Neuronal stem cell (in vitro differentiated cells): ENCODE data around the gene MYO15B.

Experiments used
- DNase-seq: peaks from one replicate; pipeline ENCODE4 v3.0.0-alpha.2; 2013; ENCODE audit warnings: low spot score
- H2AFZ ChIP-seq: one replicate; pipeline ENCODE4 v1.6.1; 2013; ENCODE audit warnings: mild to moderate bottlenecking, low read length, inconsistent platforms
- H2AK5ac ChIP-seq: 2 replicates; pipeline ENCODE4 v1.6.1; 2013; ENCODE audit warnings: low read depth, mild to moderate bottlenecking, inconsistent platforms, low read length, moderate library complexity, mixed read lengths
- H2BK120ac ChIP-seq: 2 replicates; pipeline ENCODE4 v1.6.1; 2013; ENCODE audit warnings: low read depth, mild to moderate bottlenecking, inconsistent platforms, low read length, moderate library complexity, mixed read lengths
- H2BK12ac ChIP-seq: one replicate; pipeline ENCODE4 v1.6.1; 2013; ENCODE audit warnings: low read length, inconsistent platforms
- H2BK15ac ChIP-seq: 2 replicates; pipeline ENCODE4 v1.6.1; 2013; ENCODE audit warnings: mild to moderate bottlenecking, low read length, inconsistent platforms, mixed read lengths
- H2BK5ac ChIP-seq: one replicate; pipeline ENCODE4 v1.6.1; 2013; ENCODE audit warnings: inconsistent platforms, mild to moderate bottlenecking, low read length, moderate library complexity
- H3K14ac ChIP-seq: one replicate; pipeline ENCODE4 v1.6.1; 2013; ENCODE audit warnings: low read length, inconsistent platforms
- H3K18ac ChIP-seq: 2 replicates; pipeline ENCODE4 v1.6.1; 2013; ENCODE audit warnings: low read length, inconsistent platforms
- H3K23ac ChIP-seq: 2 replicates; pipeline ENCODE4 v1.6.1; 2013; ENCODE audit warnings: low read depth, mild to moderate bottlenecking, mixed read lengths, low read length, inconsistent platforms; ENCODE audit not compliant: poor library complexity
- H3K27ac ChIP-seq: replicated peaks from 3 replicates; pipeline ENCODE4 v1.5.1; 2013; ENCODE audit warnings: low read length, inconsistent platforms
- H3K27me3 ChIP-seq, 3 experiments: 2 replicates each; pipeline ENCODE4 v1.6.1; 2013; ENCODE audit warnings: low read length in 3 of 3, mild to moderate bottlenecking in 2 of 3, inconsistent platforms in 1 of 3, low read depth in 1 of 3, mixed read lengths in 1 of 3, moderate library complexity in 1 of 3; ENCODE audit not compliant: control insufficient read depth in 3 of 3, insufficient read depth in 3 of 3
- H3K36me3 ChIP-seq, 2 donors: replicated peaks in 1 of 2; 2 replicates each; pipeline ENCODE4 v1.6.1; 2013; ENCODE audit warnings: low read length in 2 of 2; ENCODE audit not compliant: control insufficient read depth in 2 of 2, insufficient read depth in 2 of 2
- H3K4ac ChIP-seq: 2 replicates; pipeline ENCODE4 v1.6.1; 2013; ENCODE audit warnings: inconsistent platforms, mild to moderate bottlenecking, low read length, moderate library complexity
- H3K4me1 ChIP-seq, 2 donors: 1 replicate in 1 of 2; 2 replicates in 1 of 2; pipeline ENCODE4 v1.6.1; 2013; ENCODE audit warnings: low read length in 2 of 2, low read depth in 1 of 2; ENCODE audit not compliant: control insufficient read depth in 2 of 2, insufficient read depth in 1 of 2
- H3K4me2 ChIP-seq: one replicate; pipeline ENCODE4 v1.6.1; 2013; ENCODE audit warnings: mild to moderate bottlenecking, low read length, inconsistent platforms; ENCODE audit not compliant: insufficient read depth, poor library complexity, severe bottlenecking
- H3K4me3 ChIP-seq, 2 donors: 2 replicates each; pipeline ENCODE4 v1.5.1; 2013; ENCODE audit warnings: low read length in 2 of 2, mild to moderate bottlenecking in 2 of 2, inconsistent platforms in 1 of 2, moderate library complexity in 1 of 2
- H3K79me1 ChIP-seq: one replicate; pipeline ENCODE4 v1.6.1; 2013; ENCODE audit warnings: low read depth, mild to moderate bottlenecking, inconsistent platforms, low read length, moderate library complexity
- H3K9ac ChIP-seq: one replicate; pipeline ENCODE4 v1.6.1; 2013; ENCODE audit warnings: mild to moderate bottlenecking, low read depth, low read length, inconsistent platforms; ENCODE audit not compliant: poor library complexity
- H3K9me3 ChIP-seq, 2 donors: replicated peaks in 1 of 2; 2 replicates each; pipeline versions ENCODE3 to v1.6.1; 2013; ENCODE audit warnings: low read length in 2 of 2, mild to moderate bottlenecking in 2 of 2, inconsistent platforms in 1 of 2, low read depth in 1 of 2, mixed read lengths in 1 of 2, moderate library complexity in 1 of 2; ENCODE audit not compliant: control insufficient read depth in 2 of 2, insufficient read depth in 1 of 2
- H4K8ac ChIP-seq: one replicate; pipeline ENCODE4 v1.6.1; 2013; ENCODE audit warnings: low read depth, mild to moderate bottlenecking, inconsistent platforms, low read length, moderate library complexity
- H4K91ac ChIP-seq: one replicate; pipeline ENCODE4 v1.6.1; 2013; ENCODE audit warnings: low read length, low read depth, mild to moderate bottlenecking, inconsistent platforms; ENCODE audit not compliant: poor library complexity
- WGBS, 2 donors: extraction: QIAGEN DNeasy Blood & Tissue Kit; methylation state at CpG; one replicate each; pipeline ENCODE4 v1.1.7; 2013; ENCODE audit warnings: missing lambda C conversion rate in 2 of 2, mixed read lengths in 1 of 2; ENCODE audit not compliant: insufficient read length in 2 of 2, insufficient replicate concordance in 1 of 2; ENCODE audit errors: extremely low coverage in 2 of 2; 5-methylcytosine and 5-hydroxymethylcytosine counted together

Gene MYO15B

GRCh38 chr17:75672011-75672410 lies 84.4 kb downstream of the MYO15B start:
- H2BK15ac ChIP-seq: no peak overlapping the region
- H3K4me2 ChIP-seq: no peak overlapping the region
- no peak overlapping the region for H3K4me3 ChIP-seq
- H3K79me1 ChIP-seq: peaks cover 10% of the 10 kb centered on the region
- peaks cover 0 to 4% of the 10 kb centered on the region in 2 donors for H3K4me1 ChIP-seq
- no peak overlapping the region for H4K91ac ChIP-seq
- no peak overlapping the region for H3K18ac ChIP-seq
- H4K8ac ChIP-seq: no peak overlapping the region
- H2AK5ac ChIP-seq: no peak overlapping the region
- H3K9me3 ChIP-seq: no peaks in the 10 kb centered on the region
- H2BK5ac ChIP-seq: no peak overlapping the region
- no peak overlapping the region for H3K9ac ChIP-seq
- H3K23ac ChIP-seq: no peak overlapping the region
- WGBS, 2 donors: no CpG with 5 or more reads among the region's 5 CpGs
- no peak overlapping the region for H3K14ac ChIP-seq
- H3K36me3 ChIP-seq: peaks cover 23 to 75% of the 10 kb centered on the region in 2 donors
- no peak overlapping the region for H2AFZ ChIP-seq
- H2BK120ac ChIP-seq: no peak overlapping the region
- DNase-seq: no peak
- H2BK12ac ChIP-seq: no peak overlapping the region
- no peaks in the 10 kb centered on the region for H3K27me3 ChIP-seq
- no peak overlapping the region for H3K4ac ChIP-seq
- no peak overlapping the region for H3K27ac ChIP-seq

- H3K9me3 ChIP-seq: no peaks in the 10 kb centered on the region
- H2AK5ac ChIP-seq: no peak overlapping the region
- H4K91ac ChIP-seq: no peak overlapping the region
- H2AFZ ChIP-seq: no peak overlapping the region
- H2BK120ac ChIP-seq: no peak overlapping the region
- H3K4me2 ChIP-seq: no peak overlapping the region
- DNase-seq: no peak
- H2BK15ac ChIP-seq: no peak overlapping the region
- no peaks in the 10 kb centered on the region for H3K27me3 ChIP-seq
- H2BK5ac ChIP-seq: no peak overlapping the region
- peaks cover 24 to 82% of the 10 kb centered on the region in 2 donors for H3K36me3 ChIP-seq
- H2BK12ac ChIP-seq: no peak overlapping the region
- no peak overlapping the region for H3K9ac ChIP-seq
- H3K4ac ChIP-seq: no peak overlapping the region
- no peak overlapping the region for H3K4me3 ChIP-seq
- peaks cover 5% of the 10 kb centered on the region for H3K79me1 ChIP-seq
- WGBS, 2 donors: no CpG with 5 or more reads among the region's 4 CpGs
- H3K4me1 ChIP-seq: peaks cover 0 to under 1% of the 10 kb centered on the region in 2 donors
- H3K14ac ChIP-seq: no peak overlapping the region
- H4K8ac ChIP-seq: no peak overlapping the region
- no peak overlapping the region for H3K18ac ChIP-seq
- no peak overlapping the region for H3K23ac ChIP-seq
- no peak overlapping the region for H3K27ac ChIP-seq
Observed at GRCh38 chr17:75673487-75673886, 85.9 kb downstream of the MYO15B start.
